C4-2B (cell line): ENCODE results near the gene EIF4A3.

Experiments used
- ZFX ChIP-seq: fragments of 450-650 bp; IDR thresholded peaks from 2 replicates; pipeline ENCODE4 v1.6.1; 2017
- TF ChIP-seq, protein P1 (sequence below): fragments of 450-650 bp; conservative IDR thresholded peaks from 2 replicates; pipeline ENCODE4 v1.5.1; 2017; ENCODE audit warnings: mild to moderate bottlenecking

DNA sequence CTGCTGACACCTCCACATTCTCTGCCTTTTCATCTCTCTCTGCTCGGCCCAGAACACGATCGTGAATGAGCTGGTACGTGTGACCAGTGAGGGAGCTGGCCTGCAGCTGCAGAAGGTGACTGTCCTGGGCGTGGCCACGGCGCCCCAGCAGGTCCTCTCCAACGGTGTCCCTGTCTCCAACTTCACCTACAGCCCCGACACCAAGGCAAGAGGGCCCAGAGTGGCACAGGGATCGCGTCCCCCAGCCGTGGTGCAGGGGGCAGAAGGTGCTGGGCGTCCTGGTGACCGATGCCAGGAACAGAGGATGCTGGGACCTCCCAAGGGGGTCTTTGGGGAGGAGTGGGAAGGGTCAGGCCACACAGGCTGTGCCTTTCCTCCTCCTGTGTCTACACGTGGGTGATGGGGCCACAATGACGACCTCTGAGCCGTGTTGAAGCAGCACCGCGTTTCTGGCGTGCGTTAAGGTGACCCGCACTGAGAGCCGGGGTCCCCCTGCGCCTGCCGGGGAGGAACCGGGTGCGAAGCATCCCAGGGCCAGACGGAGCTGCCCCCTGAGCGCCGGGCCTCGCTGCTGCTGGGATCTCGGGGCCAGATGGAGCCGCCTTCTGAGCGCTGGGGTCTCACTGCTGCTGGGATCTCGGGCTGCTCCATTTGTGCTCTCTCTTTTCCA is 28.2 kb downstream of the EIF4A3 start:
- TF ChIP-seq, protein P1, sequence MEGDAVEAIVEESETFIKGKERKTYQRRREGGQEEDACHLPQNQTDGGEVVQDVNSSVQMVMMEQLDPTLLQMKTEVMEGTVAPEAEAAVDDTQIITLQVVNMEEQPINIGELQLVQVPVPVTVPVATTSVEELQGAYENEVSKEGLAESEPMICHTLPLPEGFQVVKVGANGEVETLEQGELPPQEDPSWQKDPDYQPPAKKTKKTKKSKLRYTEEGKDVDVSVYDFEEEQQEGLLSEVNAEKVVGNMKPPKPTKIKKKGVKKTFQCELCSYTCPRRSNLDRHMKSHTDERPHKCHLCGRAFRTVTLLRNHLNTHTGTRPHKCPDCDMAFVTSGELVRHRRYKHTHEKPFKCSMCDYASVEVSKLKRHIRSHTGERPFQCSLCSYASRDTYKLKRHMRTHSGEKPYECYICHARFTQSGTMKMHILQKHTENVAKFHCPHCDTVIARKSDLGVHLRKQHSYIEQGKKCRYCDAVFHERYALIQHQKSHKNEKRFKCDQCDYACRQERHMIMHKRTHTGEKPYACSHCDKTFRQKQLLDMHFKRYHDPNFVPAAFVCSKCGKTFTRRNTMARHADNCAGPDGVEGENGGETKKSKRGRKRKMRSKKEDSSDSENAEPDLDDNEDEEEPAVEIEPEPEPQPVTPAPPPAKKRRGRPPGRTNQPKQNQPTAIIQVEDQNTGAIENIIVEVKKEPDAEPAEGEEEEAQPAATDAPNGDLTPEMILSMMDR = no peak
- no peak for TF ChIP-seq ZFX
